Measurements from ENCODE around the gene SARM1.

DNA sequence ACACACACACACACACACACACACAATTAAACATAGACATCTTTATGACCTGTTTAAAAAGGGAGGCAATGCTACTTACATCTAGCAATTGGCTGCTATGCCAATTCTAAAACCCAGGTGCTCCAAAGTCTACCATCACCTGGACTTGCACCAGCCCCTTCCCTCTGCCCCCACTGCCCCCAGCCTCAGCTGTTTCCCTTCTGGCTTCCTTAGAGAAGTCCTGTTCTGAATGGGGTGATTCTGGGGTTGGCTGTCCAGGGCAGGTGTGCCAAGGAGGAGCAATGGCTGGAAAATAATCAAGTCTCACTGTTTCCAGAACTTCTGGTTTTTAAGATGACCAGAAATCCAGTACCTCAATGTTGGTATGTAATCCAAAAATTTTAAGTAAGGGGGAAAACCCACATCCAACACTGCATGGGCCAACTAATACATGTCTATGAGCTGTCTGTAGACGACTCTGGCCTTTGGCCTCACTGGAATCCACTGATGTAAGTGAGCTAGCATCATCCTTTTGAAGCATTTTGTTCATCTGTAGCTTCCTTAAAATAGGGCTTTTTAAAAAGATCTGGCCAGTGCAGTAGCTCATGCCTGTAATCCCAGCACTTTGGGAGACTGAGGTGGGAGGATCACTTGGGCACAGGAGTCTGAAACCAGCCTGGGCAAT, 38.3 kb upstream of the SARM1 start:
- TF ChIP-seq, protein P1, sequence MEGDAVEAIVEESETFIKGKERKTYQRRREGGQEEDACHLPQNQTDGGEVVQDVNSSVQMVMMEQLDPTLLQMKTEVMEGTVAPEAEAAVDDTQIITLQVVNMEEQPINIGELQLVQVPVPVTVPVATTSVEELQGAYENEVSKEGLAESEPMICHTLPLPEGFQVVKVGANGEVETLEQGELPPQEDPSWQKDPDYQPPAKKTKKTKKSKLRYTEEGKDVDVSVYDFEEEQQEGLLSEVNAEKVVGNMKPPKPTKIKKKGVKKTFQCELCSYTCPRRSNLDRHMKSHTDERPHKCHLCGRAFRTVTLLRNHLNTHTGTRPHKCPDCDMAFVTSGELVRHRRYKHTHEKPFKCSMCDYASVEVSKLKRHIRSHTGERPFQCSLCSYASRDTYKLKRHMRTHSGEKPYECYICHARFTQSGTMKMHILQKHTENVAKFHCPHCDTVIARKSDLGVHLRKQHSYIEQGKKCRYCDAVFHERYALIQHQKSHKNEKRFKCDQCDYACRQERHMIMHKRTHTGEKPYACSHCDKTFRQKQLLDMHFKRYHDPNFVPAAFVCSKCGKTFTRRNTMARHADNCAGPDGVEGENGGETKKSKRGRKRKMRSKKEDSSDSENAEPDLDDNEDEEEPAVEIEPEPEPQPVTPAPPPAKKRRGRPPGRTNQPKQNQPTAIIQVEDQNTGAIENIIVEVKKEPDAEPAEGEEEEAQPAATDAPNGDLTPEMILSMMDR (conservative IDR thresholded peaks at IDR 0.05 in 1 of 2, IDR thresholded peaks at IDR 0.05 in 1 of 2; ENCODE audit: extremely low read depth in 1 of 2, insufficient read depth in 1 of 2, low read depth in 1 of 2, low read length in 2 of 2): no peak
- TF ChIP-seq EZH2 (IDR thresholded peaks at IDR 0.05; ENCODE audit: borderline replicate concordance, low read length): no peak

All from mammary epithelial cell (primary cell).